GM21737 (cell line): Measurements from ENCODE around the gene FUBP1.
"Not testable (repeated sequence)": the region's sequence is repeated elsewhere in the genome, so short reads cannot be mapped to it uniquely, and the experiment has no call there.

Experiments used
- ATAC-seq: cut with Tn5 transposase; IDR thresholded peaks from one replicate; pipeline ENCODE4 v1.9.1; 2021; ENCODE audit warnings: mild to moderate bottlenecking, moderate library complexity; ENCODE audit not compliant: unreplicated experiment

The FUBP1 gene

GRCh38 chr1:77951328-77951727 lies 27.5 kb downstream of the FUBP1 start:
- ATAC-seq, result no peak

GRCh38 chr1:77950873-77951272 lies 28.0 kb downstream of the FUBP1 start:
- ATAC-seq, result no peak

GRCh38 chr1:77948841-77949424 lies 29.9 kb downstream of the FUBP1 start:
- no peak for ATAC-seq

- no peak for ATAC-seq
Measured at GRCh38 chr1:77945345-77945744, 33.5 kb downstream of the FUBP1 start.

- ATAC-seq, result no peak
Measured at GRCh38 chr1:77942400-77943140, 36.3 kb downstream of the FUBP1 start.

- no peak for ATAC-seq
Measured at GRCh38 chr1:77940921-77941570, 37.8 kb downstream of the FUBP1 start.

- ATAC-seq, result no peak
Measured at GRCh38 chr1:77938651-77939050, 40.2 kb downstream of the FUBP1 start.

GRCh38 chr1:77929806-77930205 lies 49.1 kb downstream of the FUBP1 start:
- no peak for ATAC-seq

GRCh38 chr1:77927414-77927813 lies 51.5 kb downstream of the FUBP1 start:
- ATAC-seq, result no peak

GRCh38 chr1:77926561-77927357 lies 52.1 kb downstream of the FUBP1 start:
- no peak for ATAC-seq

GRCh38 chr1:77925956-77926355 lies 52.9 kb downstream of the FUBP1 start:
- no peak for ATAC-seq

- no peak for ATAC-seq
Measured at GRCh38 chr1:77925518-77925917, 53.4 kb downstream of the FUBP1 start.

GRCh38 chr1:77918918-77919317 lies 60.0 kb downstream of the FUBP1 start:
- ATAC-seq, result not testable (repeated sequence)

GRCh38 chr1:77910116-77910515 lies 68.8 kb downstream of the FUBP1 start:
- ATAC-seq, result no peak

GRCh38 chr1:77906624-77907023 lies 72.2 kb downstream of the FUBP1 start:
- no peak for ATAC-seq

GRCh38 chr1:77906019-77906545 lies 72.8 kb downstream of the FUBP1 start:
- ATAC-seq, result no peak

- ATAC-seq, result no peak
Measured at GRCh38 chr1:77905603-77906002, 73.3 kb downstream of the FUBP1 start.

GRCh38 chr1:77900687-77901293 lies 78.1 kb downstream of the FUBP1 start:
- ATAC-seq, result no peak

GRCh38 chr1:77899647-77900320 lies 79.1 kb downstream of the FUBP1 start:
- ATAC-seq, result no peak
